ENCODE data around the gene TOMM40.

GRCh38 chr19:44889830-44890365 lies 1.2 kb upstream of the TOMM40 start:
- no peak for TF ChIP-seq RAD51 (IDR thresholded peaks at IDR 0.05; ENCODE audit: borderline replicate concordance, low read depth)
- no peak for TF ChIP-seq JUND (IDR thresholded peaks at IDR 0.05; ENCODE audit: borderline replicate concordance, low read depth, low read length)
- TF ChIP-seq JUND (tag; IDR thresholded peaks at IDR 0.05; ENCODE audit: borderline replicate concordance, low read depth, low read length) = no peak
- no peak for TF ChIP-seq ZNF766 (CRISPR knock-in tag; conservative IDR thresholded peaks at IDR 0.05)
- TF ChIP-seq POLR2AphosphoS5 (IDR thresholded peaks at IDR 0.05; ENCODE audit: control insufficient read depth, insufficient read depth, low read depth, low read length) = no peak; the same call in 1 of the 2 replicates
- no peak for TF ChIP-seq ARID3A (IDR thresholded peaks at IDR 0.05; ENCODE audit: borderline replicate concordance, low read depth, low read length)
- TF ChIP-seq CTCF (IDR thresholded peaks at IDR 0.05 in 2 of 3, conservative IDR thresholded peaks at IDR 0.05 in 1 of 3; ENCODE audit: insufficient read depth in 2 of 3, low read depth in 1 of 3, low read length in 3 of 3) = no peak

Data from K562 (cell line).